ENCODE data around the gene TM4SF4.

TM4SF4 gene

GRCh38 chr3:149487598-149488197 is 13.2 kb downstream of the TM4SF4 start:
- DNase-seq: peak; percentile 48

GRCh38 chr3:149489060-149489690 is 14.7 kb downstream of the TM4SF4 start:
- DNase-seq: peak; percentile 5

DNA sequence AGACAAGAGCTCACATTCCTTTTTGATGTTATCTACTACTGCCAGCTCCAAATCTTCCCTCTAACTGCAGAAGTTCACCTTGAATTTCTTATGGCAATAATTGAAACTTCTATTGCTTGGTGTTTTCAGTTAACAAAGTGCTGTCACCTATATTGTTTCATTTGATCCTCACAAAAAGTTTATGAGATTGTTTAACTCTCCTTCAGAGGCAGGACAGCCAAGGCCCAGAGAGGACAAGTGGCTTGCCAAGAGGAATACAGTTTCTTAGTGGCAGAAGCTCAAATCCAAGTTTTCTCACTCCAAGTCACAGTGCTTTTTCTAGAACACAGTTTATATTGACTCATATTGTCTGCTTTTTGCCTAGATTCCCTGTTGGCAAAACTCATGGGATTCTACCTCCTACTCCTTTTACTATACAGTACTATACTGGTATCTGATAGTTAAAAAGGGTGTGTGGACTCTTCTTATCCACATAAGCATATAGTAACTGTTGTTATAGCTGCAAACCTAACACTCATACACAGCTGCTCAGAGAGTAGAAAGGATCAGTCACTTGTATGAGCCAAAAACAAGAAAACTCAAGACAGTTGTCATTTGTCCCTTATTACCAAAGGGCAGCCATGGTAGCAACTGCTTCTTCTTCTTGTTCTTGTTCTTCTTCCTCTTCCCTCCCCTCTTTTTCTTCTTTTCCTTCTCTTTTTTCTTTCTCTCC is 15.9 kb downstream of the TM4SF4 start:
- DNase-seq: no peak

DNA sequence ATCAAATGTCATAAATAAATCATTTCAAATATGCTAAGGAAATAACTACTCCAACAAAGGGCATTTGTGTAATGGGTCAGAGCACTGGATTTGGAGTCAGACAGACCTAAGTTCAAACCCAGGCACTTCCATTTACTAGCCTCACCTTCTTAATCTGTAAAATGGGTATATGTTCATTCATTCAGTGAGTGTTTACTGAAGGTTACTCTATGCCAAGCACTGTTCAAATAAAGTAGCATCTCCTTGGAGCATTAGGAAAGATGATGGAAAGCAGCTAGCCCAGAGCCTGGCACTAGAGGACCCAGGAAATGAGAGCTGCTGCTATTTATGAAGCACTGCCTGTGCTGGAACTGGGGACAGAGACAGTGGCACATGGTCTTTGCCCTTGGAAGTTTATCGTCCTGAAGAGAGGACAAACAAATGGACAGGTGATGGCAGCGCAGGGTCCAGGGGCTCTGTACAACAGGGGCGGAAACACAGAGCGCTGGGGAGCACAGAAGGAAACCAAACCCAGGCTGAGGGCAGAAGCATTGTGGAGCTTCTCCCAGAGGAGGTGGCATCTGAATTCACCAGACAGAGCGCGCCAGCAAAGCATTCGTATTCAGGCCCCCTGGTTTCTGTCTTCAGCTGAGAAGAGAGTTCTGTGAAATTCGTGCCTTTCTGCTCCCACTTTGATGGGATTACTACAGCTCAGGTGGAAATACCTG is 19.0 kb downstream of the TM4SF4 start:
- no peak for DNase-seq

DNA sequence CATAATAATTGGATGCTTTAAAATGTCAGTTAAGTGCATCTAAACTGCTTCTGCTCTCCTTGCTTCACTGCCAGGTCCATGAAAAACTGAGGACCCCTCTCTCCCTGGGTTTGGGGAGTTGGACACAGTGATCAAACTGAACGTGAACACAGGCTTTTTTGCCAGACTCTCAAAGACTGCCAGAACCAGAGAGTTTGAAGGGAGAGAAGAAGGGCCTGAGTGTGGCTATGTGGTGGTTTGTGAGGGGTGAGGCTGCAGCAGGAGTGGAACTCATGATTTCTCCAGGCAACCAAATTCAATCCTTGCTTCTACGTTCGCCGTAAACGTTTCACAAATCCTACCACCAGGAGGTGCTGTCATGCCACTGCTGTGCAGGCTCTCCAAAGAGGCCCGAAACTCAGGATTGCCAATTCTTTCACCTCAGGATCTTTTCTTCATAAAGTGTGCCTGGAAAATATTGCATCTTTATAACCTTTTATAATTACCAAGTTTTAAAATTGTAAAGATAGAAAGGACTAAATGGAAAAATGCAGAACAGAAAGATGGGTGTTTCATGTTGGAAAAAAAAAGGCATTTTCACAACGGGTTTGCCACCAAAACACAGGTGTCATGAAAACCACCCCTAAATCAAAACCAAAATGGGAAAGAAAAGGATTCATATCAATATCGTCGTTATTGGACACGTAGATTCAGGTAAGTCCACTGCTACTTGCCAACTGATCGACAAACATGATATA is 19.7 kb downstream of the TM4SF4 start:
- peak; percentile 57 for DNase-seq

DNA sequence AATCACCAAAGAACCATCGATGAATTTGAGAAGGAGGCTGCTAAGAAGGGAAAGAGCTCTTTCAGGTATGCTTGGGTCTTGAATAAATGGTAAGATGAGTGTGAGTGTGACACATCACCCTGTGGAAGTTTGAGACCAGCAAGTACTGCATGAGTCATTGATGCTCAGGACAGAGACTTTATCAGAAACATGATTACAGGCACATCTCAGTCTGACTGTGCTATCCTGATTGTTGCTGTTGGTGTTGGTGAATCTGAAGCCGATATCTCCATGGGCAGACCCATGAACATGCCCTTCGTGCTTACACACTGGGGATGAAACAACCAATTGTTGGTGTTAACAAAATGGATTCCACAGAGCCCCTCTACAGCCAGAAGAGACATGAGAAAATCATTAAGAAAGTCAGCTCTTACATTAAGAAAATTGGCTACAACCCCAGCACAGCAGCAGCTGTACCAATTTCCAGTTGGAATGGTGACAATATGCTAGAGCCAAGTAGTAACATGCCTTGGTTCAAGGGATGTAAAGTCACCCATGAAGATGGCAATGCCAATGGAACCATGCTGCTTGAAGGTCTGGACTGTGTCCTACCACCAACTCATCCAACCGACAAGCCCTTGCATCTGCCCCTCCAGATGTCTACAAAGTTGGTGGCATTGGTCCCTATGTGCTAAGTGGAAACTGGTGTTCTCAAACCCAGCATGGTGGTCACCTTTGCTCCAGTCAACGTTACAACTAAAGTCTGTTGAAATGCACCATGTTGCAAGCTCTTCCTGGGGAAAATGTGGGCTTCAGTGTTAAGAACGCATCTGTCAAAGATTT is 20.5 kb downstream of the TM4SF4 start:
- peak; percentile 12 for DNase-seq

- DNase-seq: no peak
These were observed 21.2 kb downstream of the TM4SF4 start for GRCh38 chr3:149495581-149496125.

DNA sequence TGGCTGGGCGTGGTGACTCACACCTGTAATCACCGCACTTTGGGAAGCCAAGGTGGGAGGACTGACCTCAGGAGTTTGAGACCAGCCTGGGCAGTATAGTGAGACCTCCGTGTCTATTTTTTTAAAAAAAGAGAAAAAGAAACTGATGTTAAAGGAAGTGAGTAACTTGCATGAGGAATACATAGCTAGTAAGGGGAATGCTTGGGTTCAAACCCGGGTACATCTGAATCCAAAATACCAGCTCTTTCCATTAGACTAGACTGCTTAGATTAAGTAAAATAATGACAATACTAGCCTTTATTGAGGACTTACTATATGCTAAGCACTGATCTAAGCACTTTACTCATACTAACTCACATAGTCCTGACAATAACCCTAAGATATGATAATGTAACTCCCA is 22.4 kb downstream of the TM4SF4 start:
- DNase-seq: no peak

DNA sequence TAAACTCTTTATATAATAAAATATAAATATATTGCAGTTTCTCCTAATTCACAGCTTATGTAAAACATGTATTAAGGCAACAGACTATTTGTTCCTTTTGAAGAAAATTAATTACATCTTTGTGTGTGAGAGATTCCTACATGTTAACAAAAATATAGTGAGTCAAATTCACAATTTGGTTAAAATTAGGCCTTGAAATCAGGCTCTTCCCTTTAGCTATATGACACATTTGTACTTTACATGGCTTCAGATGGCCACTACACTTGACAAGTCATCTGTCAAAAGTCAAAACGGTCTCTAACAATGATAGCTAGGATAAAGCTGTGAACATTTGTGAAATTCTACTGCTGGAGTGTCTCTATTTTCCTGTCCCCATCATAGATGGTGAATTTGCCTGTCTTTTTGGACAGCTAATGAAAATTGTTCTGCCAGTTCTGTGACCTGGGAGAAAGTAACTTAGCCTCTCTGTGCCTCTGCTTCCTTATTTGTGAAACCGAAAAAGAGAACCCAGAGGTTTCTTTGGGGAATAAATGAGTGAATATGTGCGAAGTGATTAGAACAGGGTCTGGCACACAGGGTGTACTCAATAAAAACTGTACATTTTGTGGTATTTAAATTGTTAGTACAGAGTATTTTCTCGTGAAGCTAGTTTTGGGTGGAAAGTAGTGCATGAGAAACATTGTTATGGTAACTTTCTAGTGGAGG is 23.6 kb downstream of the TM4SF4 start:
- DNase-seq: no peak

- DNase-seq: no peak
These were observed 27.0 kb downstream of the TM4SF4 start for GRCh38 chr3:149501524-149501923.

- DNase-seq: no peak
These were observed 27.9 kb downstream of the TM4SF4 start for GRCh38 chr3:149502438-149502837.

GRCh38 chr3:149506540-149506939 is 32.0 kb downstream of the TM4SF4 start:
- DNase-seq: no peak

GRCh38 chr3:149506965-149507364 is 32.5 kb downstream of the TM4SF4 start:
- DNase-seq: no peak

- DNase-seq: peak; percentile 51
These were observed 33.2 kb downstream of the TM4SF4 start for GRCh38 chr3:149507491-149508324.

- no peak for DNase-seq
These were observed 35.0 kb downstream of the TM4SF4 start for GRCh38 chr3:149509526-149509925.

DNA sequence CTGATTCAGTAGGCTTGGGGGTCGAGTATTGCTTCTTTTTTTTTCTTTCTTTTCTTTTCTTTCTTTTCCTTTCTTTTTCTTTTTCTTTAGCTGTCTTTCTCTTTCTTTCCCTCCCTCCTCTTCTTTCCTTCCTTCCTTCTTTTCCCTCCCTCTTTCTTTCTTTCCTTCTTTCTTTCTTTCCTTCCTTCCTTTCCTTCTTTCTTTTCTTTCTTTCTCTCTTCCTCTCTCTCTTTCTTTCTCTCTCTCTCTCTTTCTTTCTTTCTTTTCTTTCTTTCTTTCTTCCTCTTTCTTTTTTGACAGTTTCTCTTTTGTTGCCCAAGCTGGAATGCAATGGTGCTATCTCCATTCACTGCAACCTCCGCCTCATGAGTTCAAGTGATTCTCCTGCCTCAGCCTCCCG is 36.0 kb downstream of the TM4SF4 start:
- no peak for DNase-seq

- no peak for DNase-seq
These were observed 36.6 kb downstream of the TM4SF4 start for GRCh38 chr3:149511040-149511626.

GRCh38 chr3:149512073-149512782 is 37.7 kb downstream of the TM4SF4 start:
- DNase-seq: peak; percentile 56

DNA sequence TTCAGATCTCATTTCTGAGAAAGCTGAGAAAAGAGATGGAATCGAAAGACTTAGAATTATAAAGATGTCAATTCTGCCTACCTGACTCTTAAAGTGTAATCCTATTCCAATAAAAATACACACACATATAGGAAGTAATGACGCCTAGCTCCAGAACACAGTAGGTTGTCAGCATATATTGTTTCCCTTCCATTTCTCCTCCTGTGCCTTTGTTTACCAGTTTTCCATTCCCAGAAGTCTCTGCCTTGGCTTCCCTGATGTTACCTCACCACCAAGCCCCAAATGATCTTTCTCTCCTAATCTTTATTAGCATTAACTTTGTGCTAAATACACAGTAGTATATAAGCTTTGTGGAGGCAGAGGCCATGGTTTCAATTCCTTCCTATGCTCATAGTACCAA is 40.0 kb downstream of the TM4SF4 start:
- DNase-seq: no peak
